Parathyroid adenoma (tissue), 2 donors: ENCODE results near the gene CXCR1.

ENCODE experiments used
- H2AFZ ChIP-seq: fragments of 300-600 bp; sonication (generic); one replicate; pipeline ENCODE4 v1.7.0; 2017; ENCODE audit warnings: antibody characterized with exemption, mild to moderate bottlenecking
- H3K27ac ChIP-seq: fragments of 300-600 bp; sonication (generic); one replicate; pipeline ENCODE4 v1.7.0; 2017
- H3K27me3 ChIP-seq: fragments of 300-600 bp; sonication (generic); one replicate; pipeline ENCODE4 v1.7.0; 2017; ENCODE audit warnings: low read length; ENCODE audit not compliant: control insufficient read depth, insufficient read depth
- H3K36me3 ChIP-seq: fragments of 300-600 bp; sonication (generic); one replicate; pipeline ENCODE4 v1.7.0; 2017; ENCODE audit warnings: low read length; ENCODE audit not compliant: control insufficient read depth, insufficient read depth
- H3K4me1 ChIP-seq: fragments of 300-600 bp; sonication (generic); one replicate; pipeline ENCODE4 v1.7.0; 2017; ENCODE audit warnings: control low read depth
- H3K4me2 ChIP-seq: fragments of 300-600 bp; sonication (generic); one replicate; pipeline ENCODE4 v1.7.0; 2017; ENCODE audit warnings: low read length
- H3K4me3 ChIP-seq: fragments of 300-600 bp; sonication (generic); one replicate; pipeline ENCODE4 v1.7.0; 2017; ENCODE audit warnings: low read depth, low read length
- H3K79me2 ChIP-seq: fragments of 300-600 bp; sonication (generic); one replicate; pipeline ENCODE4 v1.7.0; 2017; ENCODE audit warnings: control low read depth
- H3K9ac ChIP-seq: fragments of 300-600 bp; sonication (generic); one replicate; pipeline ENCODE4 v1.7.0; 2017; ENCODE audit warnings: mild to moderate bottlenecking
- H3K9me3 ChIP-seq: fragments of 300-600 bp; sonication (generic); one replicate; pipeline ENCODE4 v1.7.0; 2017; ENCODE audit warnings: low read length; ENCODE audit not compliant: control insufficient read depth
- TF ChIP-seq, protein P1 (sequence below): fragments of 300-600 bp; sonication (generic); IDR thresholded peaks from one replicate; pipeline ENCODE4 v1.7.0; 2017; ENCODE audit warnings: antibody characterized with exemption, mild to moderate bottlenecking
- donor health status: primary hyperparathyroidism.

CXCR1 gene

DNA sequence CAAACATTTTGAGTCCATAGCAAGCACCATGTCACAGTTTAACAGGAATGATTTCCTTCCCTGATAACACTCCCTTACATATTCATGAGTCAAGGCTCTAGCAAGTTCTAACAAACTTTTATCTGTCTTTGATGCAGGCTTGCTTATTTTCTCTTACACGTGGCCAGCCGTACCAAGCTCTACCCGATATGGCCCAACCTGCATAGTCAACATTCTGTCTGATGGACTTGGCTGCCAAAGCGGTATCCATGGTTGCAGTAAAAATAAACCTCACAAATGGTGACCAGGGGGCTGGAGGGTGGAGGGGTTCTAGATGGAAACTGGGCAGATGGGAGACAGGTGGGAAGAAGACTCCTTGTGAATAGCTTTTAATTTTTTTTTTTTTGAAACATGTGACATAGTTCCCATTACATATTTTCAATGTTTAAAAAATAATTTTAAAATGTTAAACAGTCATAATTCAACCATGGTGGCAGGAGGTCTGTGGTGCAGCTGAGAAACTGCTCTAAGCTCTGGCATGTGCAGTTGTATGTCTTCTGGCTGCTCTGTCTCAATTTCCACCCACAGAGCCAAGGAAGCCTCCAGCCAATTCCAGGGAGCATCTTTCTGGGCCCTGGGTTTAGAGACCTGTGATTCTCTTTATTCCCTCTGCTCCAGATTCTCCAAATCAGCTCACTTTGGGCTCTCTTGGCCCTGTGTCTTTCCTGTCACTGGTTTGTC lies 20.7 kb upstream of the CXCR1 start:
- Histone ChIP-seq H3K9me3 (no peaks in the 10 kb centered on the region), H3K4me2 (no peak overlapping the region), H2AFZ (peak overlapping the region; percentile 83), H3K27ac (no peak overlapping the region), H3K79me2 (no peaks in the 10 kb centered on the region), H3K9ac (no peak overlapping the region), H3K36me3 (no peaks in the 10 kb centered on the region), H3K27me3 (no peaks in the 10 kb centered on the region), H3K4me3 (no peak overlapping the region), H3K4me1 (peaks cover 9% of the 10 kb centered on the region)
- TF ChIP-seq, protein P1, sequence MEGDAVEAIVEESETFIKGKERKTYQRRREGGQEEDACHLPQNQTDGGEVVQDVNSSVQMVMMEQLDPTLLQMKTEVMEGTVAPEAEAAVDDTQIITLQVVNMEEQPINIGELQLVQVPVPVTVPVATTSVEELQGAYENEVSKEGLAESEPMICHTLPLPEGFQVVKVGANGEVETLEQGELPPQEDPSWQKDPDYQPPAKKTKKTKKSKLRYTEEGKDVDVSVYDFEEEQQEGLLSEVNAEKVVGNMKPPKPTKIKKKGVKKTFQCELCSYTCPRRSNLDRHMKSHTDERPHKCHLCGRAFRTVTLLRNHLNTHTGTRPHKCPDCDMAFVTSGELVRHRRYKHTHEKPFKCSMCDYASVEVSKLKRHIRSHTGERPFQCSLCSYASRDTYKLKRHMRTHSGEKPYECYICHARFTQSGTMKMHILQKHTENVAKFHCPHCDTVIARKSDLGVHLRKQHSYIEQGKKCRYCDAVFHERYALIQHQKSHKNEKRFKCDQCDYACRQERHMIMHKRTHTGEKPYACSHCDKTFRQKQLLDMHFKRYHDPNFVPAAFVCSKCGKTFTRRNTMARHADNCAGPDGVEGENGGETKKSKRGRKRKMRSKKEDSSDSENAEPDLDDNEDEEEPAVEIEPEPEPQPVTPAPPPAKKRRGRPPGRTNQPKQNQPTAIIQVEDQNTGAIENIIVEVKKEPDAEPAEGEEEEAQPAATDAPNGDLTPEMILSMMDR, result no peak

- H3K4me1 ChIP-seq, result peaks cover 9% of the 10 kb centered on the region
- no peaks in the 10 kb centered on the region for H3K36me3 ChIP-seq
- H3K4me3 ChIP-seq, result no peak overlapping the region
- H3K9ac ChIP-seq, result no peak overlapping the region
- no peak overlapping the region for H3K27ac ChIP-seq
- H3K79me2 ChIP-seq, result no peaks in the 10 kb centered on the region
- no peaks in the 10 kb centered on the region for H3K9me3 ChIP-seq
- no peaks in the 10 kb centered on the region for H3K27me3 ChIP-seq
- no peak overlapping the region for H3K4me2 ChIP-seq
- H2AFZ ChIP-seq, result peak overlapping the region; percentile 83
- TF ChIP-seq, protein P1, result no peak
Observed at GRCh38 chr2:218186876-218187275, 20.1 kb upstream of the CXCR1 start.

DNA sequence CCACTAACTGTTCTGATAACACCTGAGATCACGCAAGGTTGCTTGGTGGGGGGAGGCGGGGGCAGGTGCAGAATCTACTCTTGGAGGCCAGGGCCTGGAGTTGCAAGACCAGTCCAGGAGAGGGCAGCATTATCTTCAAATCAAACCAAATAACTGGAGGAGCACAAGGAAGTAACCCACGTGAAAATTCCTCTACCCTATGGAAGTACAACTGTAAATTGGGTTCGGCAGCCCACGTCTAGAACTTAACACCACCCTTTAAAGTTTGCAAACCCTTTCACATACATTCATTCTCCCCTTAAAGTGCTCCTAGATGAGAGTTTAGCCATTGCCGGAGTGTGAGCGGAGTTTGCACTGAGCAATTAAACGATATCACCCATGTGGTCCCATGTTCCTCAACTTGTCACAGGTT lies 19.6 kb upstream of the CXCR1 start:
- no peaks in the 10 kb centered on the region for H3K36me3 ChIP-seq
- no peak overlapping the region for H3K9ac ChIP-seq
- no peaks in the 10 kb centered on the region for H3K27me3 ChIP-seq
- no peak overlapping the region for H3K4me3 ChIP-seq
- H3K9me3 ChIP-seq, result no peaks in the 10 kb centered on the region
- H3K27ac ChIP-seq, result no peak overlapping the region
- no peak overlapping the region for H3K4me2 ChIP-seq
- TF ChIP-seq, protein P1, result peak; percentile 79
- H3K4me1 ChIP-seq, result peaks cover 9% of the 10 kb centered on the region
- H2AFZ ChIP-seq, result peak overlapping the region; percentile 83
- H3K79me2 ChIP-seq, result no peaks in the 10 kb centered on the region

- Histone ChIP-seq H3K4me2 (no peak overlapping the region), H3K9ac (no peak overlapping the region), H3K4me1 (peaks cover 12% of the 10 kb centered on the region), H3K36me3 (no peaks in the 10 kb centered on the region), H3K4me3 (no peak overlapping the region), H3K27me3 (no peaks in the 10 kb centered on the region), H3K79me2 (no peaks in the 10 kb centered on the region), H3K9me3 (no peaks in the 10 kb centered on the region), H3K27ac (no peak overlapping the region), H2AFZ (no peak overlapping the region)
- TF ChIP-seq, protein P1, result no peak
Observed at GRCh38 chr2:218184331-218184730, 17.6 kb upstream of the CXCR1 start.
